HCT116 (cell line): ENCODE data around the gene COLEC11.

Experiments used
- CBX3 ChIP-seq: IDR thresholded peaks from 2 replicates; pipeline ENCODE4 v1.6.1; 2012; ENCODE audit warnings: low read depth
- CEBPB ChIP-seq: IDR thresholded peaks from 2 replicates; pipeline ENCODE4 v1.6.1; 2012; ENCODE audit warnings: low read depth
- CTCF ChIP-seq, 3 experiments: fragments of 200-600 bp in 1 of 3; sonication (generic) in 1 of 3; IDR thresholded peaks in 2 of 3; conservative IDR thresholded peaks in 1 of 3; 2 replicates each; pipeline ENCODE4 v1.5.1; 2012 to 2017; ENCODE audit warnings: low read depth in 2 of 3, low read length in 2 of 3, antibody characterized with exemption in 1 of 3, borderline replicate concordance in 1 of 3, control low read depth in 1 of 3, mild to moderate bottlenecking in 1 of 3, mixed read lengths in 1 of 3, mixed run types in 1 of 3, moderate library complexity in 1 of 3; ENCODE audit not compliant: insufficient read depth in 1 of 3
- EZH2phosphoT487 ChIP-seq: fragments of 200-600 bp; IDR thresholded peaks from 2 replicates; pipeline ENCODE4 v1.6.1; 2018; ENCODE audit warnings: antibody characterized with exemption, borderline replicate concordance
- POLR2A ChIP-seq: IDR thresholded peaks from 2 replicates; pipeline ENCODE4 v1.7.0; 2011; ENCODE audit warnings: borderline replicate concordance; ENCODE audit not compliant: insufficient read depth, insufficient read length; ENCODE audit errors: extremely low read depth
- SP1 ChIP-seq: IDR thresholded peaks from 2 replicates; pipeline ENCODE4 v1.6.1; 2012; ENCODE audit warnings: low read depth
- TCF7L2 ChIP-seq: IDR thresholded peaks from 2 replicates; pipeline ENCODE4 v1.7.0; 2011; ENCODE audit warnings: borderline replicate concordance, inconsistent platforms; ENCODE audit not compliant: insufficient read depth, insufficient read length; ENCODE audit errors: extremely low read depth
- ZBTB33 ChIP-seq: IDR thresholded peaks from 2 replicates; pipeline ENCODE4 v1.6.1; 2011; ENCODE audit warnings: mild to moderate bottlenecking, low read length, moderate library complexity; ENCODE audit not compliant: insufficient replicate concordance; ENCODE audit errors: extremely low read depth
- ZFX ChIP-seq: fragments of 450-650 bp; IDR thresholded peaks from 2 replicates; pipeline ENCODE4 v1.6.1; 2017
- ZNF274 ChIP-seq: fragments of 200-500 bp; sonication (Bioruptor generic); IDR thresholded peaks from 2 replicates; pipeline ENCODE4 v1.6.1; 2014; ENCODE audit warnings: mild to moderate bottlenecking, low read depth, low read length, inconsistent platforms
- TF ChIP-seq, protein P1 (sequence below): IDR thresholded peaks from 2 replicates; pipeline ENCODE4 v1.6.1; 2012

DNA sequence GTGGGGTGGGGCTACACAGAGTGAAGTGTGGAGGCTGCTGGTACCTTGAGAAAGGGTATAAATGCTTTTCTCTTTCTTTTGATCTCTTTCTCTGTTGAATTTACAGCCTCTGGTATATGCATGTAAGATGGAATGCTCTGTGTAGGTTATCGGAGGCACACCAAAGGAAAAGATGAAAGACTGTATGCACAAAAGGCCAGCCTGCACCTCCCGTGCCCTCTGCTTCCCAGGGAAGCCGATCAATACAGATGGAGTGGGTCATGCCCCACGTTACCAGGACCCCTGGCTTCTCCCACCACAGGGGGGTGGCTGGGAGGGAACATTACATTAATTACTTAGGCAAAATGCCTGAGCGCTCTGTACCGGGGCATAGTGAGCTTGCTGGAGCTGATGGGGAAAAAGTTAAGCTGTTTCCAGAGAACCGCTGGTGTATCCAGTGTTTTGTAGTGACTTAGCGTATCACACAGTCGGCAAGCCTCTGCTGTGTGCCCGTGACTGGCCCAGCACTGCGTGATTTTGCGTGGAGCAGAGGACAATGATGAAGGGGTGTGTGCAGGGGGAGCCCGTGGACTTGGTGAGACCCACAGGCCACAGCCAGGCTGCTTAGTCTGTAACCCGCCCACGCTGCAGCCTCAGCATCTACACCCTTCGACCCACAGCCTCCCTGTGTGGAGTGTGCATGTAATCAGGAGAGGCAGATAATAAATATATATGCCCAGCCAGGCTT is 71.1 kb downstream of the COLEC11 start:
- TF ChIP-seq CBX3 (no peak), POLR2A (no peak), CEBPB (no peak), CTCF (IDR thresholded peaks at IDR 0.05 in 2 of 3, conservative IDR thresholded peaks at IDR 0.05 in 1 of 3; ENCODE audit: borderline replicate concordance in 1 of 3, insufficient read depth in 1 of 3, low read depth in 2 of 3, low read length in 2 of 3) (no peak), SP1 (no peak), ZBTB33 (no peak), EZH2phosphoT487 (no peak), ZFX (no peak), TCF7L2 (no peak), ZNF274 (no peak)
- TF ChIP-seq, protein P1, sequence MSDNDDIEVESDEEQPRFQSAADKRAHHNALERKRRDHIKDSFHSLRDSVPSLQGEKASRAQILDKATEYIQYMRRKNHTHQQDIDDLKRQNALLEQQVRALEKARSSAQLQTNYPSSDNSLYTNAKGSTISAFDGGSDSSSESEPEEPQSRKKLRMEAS = no peak
